Measurements from ENCODE around the gene SPAG9. TPM values are rescaled to one million over a fixed set of nuclear protein-coding genes. Genes with fewer than 3 reads are reported as not detected.
A peak's percentile ranks its signal among the peaks of the same experiment; 100 is the strongest.

Gene SPAG9
- total RNA-seq, 1 experiment from 2014 or later, result 54.3 TPM

- no peaks in the 10 kb centered on the region for H3K36me3 Mint-ChIP-seq (ENCODE audit: insufficient read depth in 1 of 3, low read depth in 3 of 3)
- no peak for DNase-seq
- H3K14ac ChIP-seq (ENCODE audit: insufficient read depth, low read length), result peak overlapping the region; percentile 23; the same call in 1 of the 2 replicates
- H3K27me3 ChIP-seq (ENCODE audit: insufficient read depth, low read length), result no peaks in the 10 kb centered on the region
- H2BK15ac ChIP-seq (ENCODE audit: low read depth, low read length), result no peak overlapping the region
- H3K9me3 ChIP-seq (ENCODE audit: control insufficient read depth, low read depth, low read length), result no peaks in the 10 kb centered on the region
- H3K4me2 ChIP-seq (ENCODE audit: insufficient read depth, insufficient read length, low read length), result no peak overlapping the region
- H2AFZ ChIP-seq (ENCODE audit: low read length), result no peak overlapping the region
- no peak overlapping the region for H2BK12ac ChIP-seq (ENCODE audit: insufficient read length, low read depth, low read length)
- TF ChIP-seq CTCF (conservative IDR thresholded peaks at IDR 0.05), result no peak
- H3K56ac ChIP-seq (ENCODE audit: insufficient read length, low read depth, low read length), result no peak overlapping the region
- H3K4me1 Mint-ChIP-seq, result peaks cover 45 to 52% of the 10 kb centered on the region in 2 experiments
- H4K91ac ChIP-seq (ENCODE audit: insufficient read length, low read depth, low read length), result no peak overlapping the region
- no peak overlapping the region for H2BK120ac ChIP-seq (ENCODE audit: low read depth, low read length, poor library complexity, severe bottlenecking)
- H3K79me1 ChIP-seq (ENCODE audit: insufficient read depth, low read depth, low read length, poor library complexity, severe bottlenecking), result no peaks in the 10 kb centered on the region
- H2BK5ac ChIP-seq (ENCODE audit: insufficient read length, low read length), result no peak overlapping the region
- no CpG with 5 or more reads among the region's 5 CpGs for WGBS (ENCODE audit: extremely low coverage, insufficient read length, low lambda C conversion rate)
- H2AK5ac ChIP-seq (ENCODE audit: insufficient read length, low read length), result no peak overlapping the region
- no peak overlapping the region for H3K4ac ChIP-seq (ENCODE audit: low read depth, low read length)
- no peak overlapping the region for H3K23ac ChIP-seq (ENCODE audit: insufficient read length, low read depth, low read length)
- H3K9ac ChIP-seq (ENCODE audit: extremely low read depth, insufficient read length, low read length), result no peak overlapping the region
- H3K18ac ChIP-seq (ENCODE audit: insufficient read length, low read depth, low read length), result peak overlapping the region; percentile 32
- H3K27ac Mint-ChIP-seq, result peak overlapping the region in 1 of 3 experiments; percentile 83; a peak in 3 of 7 replicates
- no peak overlapping the region for H3K27ac ChIP-seq (ENCODE audit: insufficient read length, low read depth, low read length)
- H3K9me3 Mint-ChIP-seq, result no peaks in the 10 kb centered on the region
- no peak overlapping the region for H2BK20ac ChIP-seq (ENCODE audit: low read depth, low read length, poor library complexity, severe bottlenecking)
- no peak overlapping the region for H4K8ac ChIP-seq (replicated peaks; ENCODE audit: insufficient read length, low read depth, low read length)
- no peak overlapping the region for H4K5ac ChIP-seq (ENCODE audit: insufficient read length, low read depth, low read length)
- H3K4me3 Mint-ChIP-seq, result no peak overlapping the region
- H3K79me2 ChIP-seq (ENCODE audit: insufficient read depth, low read length), result no peaks in the 10 kb centered on the region
- no peaks in the 10 kb centered on the region for H4K20me1 ChIP-seq (ENCODE audit: control insufficient read depth, insufficient read depth, insufficient read length)
- no peaks in the 10 kb centered on the region for H3K23me2 ChIP-seq (ENCODE audit: insufficient read length, low read depth, low read length, poor library complexity, severe bottlenecking)
- H3T11ph ChIP-seq (ENCODE audit: low read length), result no peak overlapping the region
- peaks cover 3% of the 10 kb centered on the region; the same call in 1 of the 2 replicates for H3K4me1 ChIP-seq (ENCODE audit: insufficient read depth, low read length)
- no peaks in the 10 kb centered on the region for H3K27me3 Mint-ChIP-seq (ENCODE audit: low read depth)
Measured at GRCh38 chr17:50953518-50953830, 167.2 kb downstream of the SPAG9 start.

Data from H9 (cell line).